ENCODE results near the gene CGB8. TPM values are rescaled to one million over a fixed set of nuclear protein-coding genes. Genes with fewer than 3 reads are reported as not detected.
"Not testable (repeated sequence)": the region's sequence is repeated elsewhere in the genome, so short reads cannot be mapped to it uniquely, and the experiment has no call there.

Gene CGB8
- total RNA-seq, 1 donor from 2014 or later: not detected

DNA sequence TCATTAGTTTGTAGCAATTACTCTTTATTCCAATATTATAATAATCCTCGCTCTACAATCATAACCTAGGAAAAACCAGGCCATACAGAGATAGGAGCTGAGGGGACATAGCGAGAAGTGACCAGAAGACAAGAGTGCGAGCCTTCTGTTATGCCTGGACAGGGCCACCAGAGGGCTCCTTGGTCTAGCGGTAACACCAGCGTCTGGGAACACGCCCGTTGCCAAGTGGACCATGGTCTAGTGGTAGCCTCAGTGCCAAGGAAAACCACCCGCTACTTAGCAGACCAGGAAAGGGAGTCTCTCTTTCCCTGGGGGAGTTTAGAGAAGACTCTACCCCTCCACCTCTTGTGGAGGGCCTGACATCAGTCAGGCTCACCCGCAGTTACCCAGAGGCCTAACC is 26.0 kb upstream of the CGB8 start:
- H3K27ac Mint-ChIP-seq; H3K4me3 Mint-ChIP-seq; H3K36me3 Mint-ChIP-seq (ENCODE audit: low read depth); H3K9me3 Mint-ChIP-seq; DNase-seq (ENCODE audit: low spot score): not testable (repeated sequence)
- H3K4me1 Mint-ChIP-seq (ENCODE audit: low read depth): peaks cover 10% of the 10 kb centered on the region
- H3K27me3 Mint-ChIP-seq (ENCODE audit: insufficient read depth): peaks cover 33% of the 10 kb centered on the region
- intact Hi-C loops (cut with micrococcal nuclease): loop anchor here (1.0 kb wide), 1 partner anchor 71 kb away; no protein-coding TSS in a partner anchor

DNA sequence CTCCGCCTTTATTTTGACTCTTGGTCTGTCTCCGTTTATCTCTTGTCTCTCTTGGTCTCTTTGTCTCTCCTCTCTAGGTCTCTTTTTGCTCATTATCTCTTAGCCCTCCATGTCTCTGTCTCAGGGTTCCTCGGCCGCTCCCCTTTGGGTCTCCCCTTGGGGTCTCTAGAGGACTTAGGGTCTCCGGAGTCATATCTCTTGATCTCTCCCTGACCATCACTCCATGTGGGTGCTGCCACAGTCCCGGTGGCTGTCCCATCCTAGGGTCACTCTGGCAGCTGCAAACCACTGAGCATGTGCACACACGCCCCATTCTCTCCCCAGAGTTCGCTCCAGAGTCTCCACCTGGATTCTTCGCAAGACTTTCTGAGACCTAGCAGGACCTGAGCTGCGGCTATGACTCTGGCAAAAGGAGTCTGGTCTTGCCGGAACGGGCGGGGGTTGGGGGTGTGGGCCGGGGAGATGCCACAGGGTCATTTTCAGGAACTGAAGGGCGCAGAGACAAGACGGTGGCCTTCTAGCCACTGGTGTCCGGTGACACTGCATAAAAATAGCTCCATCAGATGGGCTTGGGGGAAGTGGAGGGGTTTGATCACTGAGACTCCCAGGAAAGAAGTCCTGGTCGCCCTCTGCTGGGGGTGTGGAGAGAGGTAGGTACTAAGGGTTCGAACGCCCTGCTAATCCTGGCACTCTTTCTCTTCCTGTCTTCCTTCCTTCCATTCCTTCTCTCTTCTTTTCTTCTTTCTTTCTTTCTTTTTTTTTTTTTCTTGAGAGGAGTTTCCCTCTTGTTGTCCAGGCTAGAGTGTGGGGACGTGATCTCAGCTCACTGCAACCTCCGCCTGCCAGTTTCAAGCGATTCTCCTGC is 24.8 kb upstream of the CGB8 start:
- H3K4me3 Mint-ChIP-seq: peak overlapping the region; percentile 42
- H3K27me3 Mint-ChIP-seq (ENCODE audit: insufficient read depth): peaks cover 42% of the 10 kb centered on the region
- H3K36me3 Mint-ChIP-seq (ENCODE audit: low read depth): peaks cover 3% of the 10 kb centered on the region
- H3K9me3 Mint-ChIP-seq: no peaks in the 10 kb centered on the region
- intact Hi-C loops (cut with micrococcal nuclease): no loop called here
- H3K4me1 Mint-ChIP-seq (ENCODE audit: low read depth): peaks cover 10% of the 10 kb centered on the region
- DNase-seq (ENCODE audit: low spot score): no peak
- no peak overlapping the region for H3K27ac Mint-ChIP-seq

GRCh38 chr19:49071860-49072547 is 23.1 kb upstream of the CGB8 start:
- peaks cover 3% of the 10 kb centered on the region for H3K36me3 Mint-ChIP-seq (ENCODE audit: low read depth)
- no peak for DNase-seq (ENCODE audit: low spot score)
- H3K27ac Mint-ChIP-seq: no peak overlapping the region
- intact Hi-C loops (cut with micrococcal nuclease): no loop called here
- H3K4me3 Mint-ChIP-seq: no peak overlapping the region
- H3K9me3 Mint-ChIP-seq: no peaks in the 10 kb centered on the region
- H3K4me1 Mint-ChIP-seq (ENCODE audit: low read depth): peaks cover 10% of the 10 kb centered on the region
- H3K27me3 Mint-ChIP-seq (ENCODE audit: insufficient read depth): peaks cover 56% of the 10 kb centered on the region

GRCh38 chr19:49070416-49070815 is 21.5 kb upstream of the CGB8 start:
- no peak overlapping the region for H3K4me3 Mint-ChIP-seq
- DNase-seq (ENCODE audit: low spot score): no peak
- intact Hi-C loops (cut with micrococcal nuclease): no loop called here

GRCh38 chr19:49069026-49069425 is 20.1 kb upstream of the CGB8 start:
- intact Hi-C loops (cut with micrococcal nuclease): no loop called here
- Mint-ChIP-seq H3K4me3 (no peak overlapping the region), H3K9me3 (no peaks in the 10 kb centered on the region), H3K27me3 (ENCODE audit: insufficient read depth) (peaks cover 75% of the 10 kb centered on the region), H3K36me3 (ENCODE audit: low read depth) (peaks cover 3% of the 10 kb centered on the region), H3K4me1 (ENCODE audit: low read depth) (peaks cover 10% of the 10 kb centered on the region), H3K27ac (no peak overlapping the region)
- DNase-seq (ENCODE audit: low spot score): no peak

More at GRCh38 chr19:49070416-49070815, 21.5 kb upstream of the CGB8 start:
- Mint-ChIP-seq H3K36me3 (ENCODE audit: low read depth) (peaks cover 3% of the 10 kb centered on the region), H3K27ac (peak overlapping the region; percentile 45), H3K27me3 (ENCODE audit: insufficient read depth) (peaks cover 71% of the 10 kb centered on the region), H3K4me1 (ENCODE audit: low read depth) (peaks cover 10% of the 10 kb centered on the region), H3K9me3 (no peaks in the 10 kb centered on the region)

- no peak for DNase-seq (ENCODE audit: low spot score)
- H3K9me3 Mint-ChIP-seq: no peaks in the 10 kb centered on the region
- no peaks in the 10 kb centered on the region for H3K36me3 Mint-ChIP-seq (ENCODE audit: low read depth)
- no peaks in the 10 kb centered on the region for H3K4me1 Mint-ChIP-seq (ENCODE audit: low read depth)
- no peak overlapping the region for H3K27ac Mint-ChIP-seq
- no peak overlapping the region for H3K4me3 Mint-ChIP-seq
- H3K27me3 Mint-ChIP-seq (ENCODE audit: insufficient read depth): peaks cover 69% of the 10 kb centered on the region
- intact Hi-C loops (cut with micrococcal nuclease): no loop called here
Measured at GRCh38 chr19:49067554-49067953, 18.6 kb upstream of the CGB8 start.

DNA sequence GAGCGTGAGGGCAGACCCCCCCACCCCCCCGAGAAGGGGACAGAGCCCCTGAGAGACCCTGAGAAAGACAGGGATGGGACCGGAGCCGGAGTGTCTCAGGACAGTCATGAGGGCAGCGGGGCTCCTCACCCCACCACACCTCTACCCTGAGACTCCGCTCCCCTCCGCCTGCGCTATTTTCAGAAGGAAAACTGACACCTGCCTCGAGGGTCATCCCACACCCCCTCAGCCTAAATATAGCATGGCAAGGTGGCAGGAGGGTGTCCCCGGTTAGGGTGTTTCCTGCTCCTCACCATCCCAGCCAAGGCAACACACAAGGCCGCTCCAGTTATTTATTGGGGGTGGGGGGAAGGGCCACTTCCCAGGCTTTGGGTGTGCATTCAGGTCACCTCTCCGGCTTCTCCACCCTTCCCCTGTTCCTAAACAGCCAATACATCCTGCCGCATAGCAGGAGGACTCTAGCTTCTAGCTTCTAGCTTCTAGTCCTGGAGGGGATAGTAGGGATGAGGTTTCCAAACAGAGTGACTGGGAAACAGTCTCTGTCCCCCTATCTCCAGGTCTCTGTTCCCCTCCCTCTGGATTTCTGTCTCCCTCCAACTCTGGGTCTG is 17.1 kb upstream of the CGB8 start:
- Mint-ChIP-seq H3K4me3 (no peak overlapping the region), H3K9me3 (no peaks in the 10 kb centered on the region), H3K36me3 (ENCODE audit: low read depth) (no peaks in the 10 kb centered on the region), H3K27ac (no peak overlapping the region), H3K4me1 (ENCODE audit: low read depth) (no peaks in the 10 kb centered on the region), H3K27me3 (ENCODE audit: insufficient read depth) (peaks cover 63% of the 10 kb centered on the region)
- DNase-seq (ENCODE audit: low spot score): no peak
- intact Hi-C loops (cut with micrococcal nuclease): no loop called here

DNA sequence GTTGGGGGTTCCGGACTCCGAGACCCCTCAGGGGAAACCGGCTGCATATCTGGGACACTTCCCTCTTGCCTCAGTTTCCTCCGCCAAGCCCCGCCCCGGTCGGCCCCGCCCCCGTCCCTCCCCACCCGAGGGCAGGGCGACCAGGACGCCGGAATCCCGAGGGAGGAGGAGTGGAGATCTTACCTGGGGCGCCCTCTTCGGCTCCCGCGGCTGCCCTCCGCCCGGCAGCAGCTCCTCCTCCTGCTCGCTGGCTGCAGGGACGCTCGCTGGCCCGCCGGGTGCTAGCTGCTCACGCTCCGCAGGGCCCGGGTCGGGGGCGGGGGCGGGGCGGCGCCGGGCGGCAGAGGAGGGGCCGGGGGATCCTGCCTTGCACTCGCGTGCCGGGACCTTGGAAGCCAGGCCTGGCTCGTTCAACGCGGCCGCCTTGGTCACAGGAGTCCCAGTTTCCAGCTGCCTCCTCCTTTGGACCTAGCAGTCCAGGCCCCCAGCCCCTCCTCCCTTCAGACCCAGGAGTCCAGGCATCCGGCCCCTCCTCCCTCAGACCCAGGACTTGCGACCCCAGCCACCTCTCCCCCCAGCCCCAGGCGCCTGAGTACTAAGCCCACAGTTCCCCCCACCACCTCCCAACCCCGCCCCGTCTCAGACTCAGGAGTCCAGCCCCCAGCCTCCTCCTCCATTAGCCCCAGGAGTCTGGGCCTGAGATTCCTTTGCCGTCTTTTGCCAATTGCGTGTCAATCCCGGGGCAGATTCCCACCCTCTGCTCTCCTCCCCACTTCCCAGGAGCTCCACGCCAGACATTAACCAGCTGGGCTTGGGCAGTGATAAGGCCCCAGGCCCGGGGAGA is 16.1 kb upstream of the CGB8 start, which contains the start of gene NTF4:
NTF4 (minus strand) TSS at position 51 of the 844 bp plus-strand sequence. CDS start 2,821 bp downstream, outside the sequence.
- H3K36me3 Mint-ChIP-seq (ENCODE audit: low read depth): no peaks in the 10 kb centered on the region
- H3K27me3 Mint-ChIP-seq (ENCODE audit: insufficient read depth): peaks cover 62% of the 10 kb centered on the region
- H3K9me3 Mint-ChIP-seq: no peaks in the 10 kb centered on the region
- DNase-seq (ENCODE audit: low spot score): no peak
- peak within 1 kb of the TSS; percentile 13 for H3K4me3 Mint-ChIP-seq
- intact Hi-C loops (cut with micrococcal nuclease): no loop called here
- H3K27ac Mint-ChIP-seq: peak within 1 kb of the TSS; percentile 10
- H3K4me1 Mint-ChIP-seq (ENCODE audit: low read depth): no peaks in the 10 kb centered on the region

DNA sequence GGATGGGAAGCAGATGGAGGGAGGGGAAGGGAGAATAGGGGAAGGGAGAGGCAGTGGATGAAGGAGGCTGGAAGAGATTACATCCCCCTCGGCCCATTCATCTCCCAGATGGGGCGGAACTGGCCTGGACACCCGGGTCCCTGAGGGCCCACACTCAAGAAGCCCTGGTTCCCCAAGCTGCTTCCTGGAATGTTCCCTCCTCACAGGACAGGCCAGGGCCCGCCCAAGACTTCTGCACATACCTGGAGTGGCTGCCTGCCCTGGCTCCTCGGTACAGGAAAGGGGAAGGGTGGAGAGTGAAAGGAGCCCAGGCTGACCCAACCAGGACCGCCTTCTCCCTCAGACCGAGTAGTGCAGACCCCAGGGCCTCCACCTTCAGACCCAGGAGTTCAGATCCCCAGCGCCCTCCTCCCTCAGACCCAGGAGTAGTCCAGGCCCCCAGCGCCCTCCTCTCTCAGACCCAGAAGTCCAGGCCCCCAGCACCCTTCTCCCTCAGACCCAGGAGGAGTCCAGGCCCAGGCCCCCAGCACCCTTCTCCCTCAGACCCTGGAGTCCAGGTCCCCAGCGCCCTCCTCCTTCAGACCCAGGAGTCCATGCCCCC is 15.2 kb upstream of the CGB8 start:
- no peak overlapping the region for H3K27ac Mint-ChIP-seq
- no peak overlapping the region for H3K4me3 Mint-ChIP-seq
- H3K27me3 Mint-ChIP-seq (ENCODE audit: insufficient read depth): peaks cover 62% of the 10 kb centered on the region
- intact Hi-C loops (cut with micrococcal nuclease): no loop called here
- no peaks in the 10 kb centered on the region for H3K9me3 Mint-ChIP-seq
- H3K36me3 Mint-ChIP-seq (ENCODE audit: low read depth): no peaks in the 10 kb centered on the region
- DNase-seq (ENCODE audit: low spot score): no peak
- H3K4me1 Mint-ChIP-seq (ENCODE audit: low read depth): no peaks in the 10 kb centered on the region

- no peak for DNase-seq (ENCODE audit: low spot score)
- no peaks in the 10 kb centered on the region for H3K9me3 Mint-ChIP-seq
- no peak overlapping the region for H3K27ac Mint-ChIP-seq
- no peaks in the 10 kb centered on the region for H3K36me3 Mint-ChIP-seq (ENCODE audit: low read depth)
- intact Hi-C loops (cut with micrococcal nuclease): no loop called here
- H3K4me1 Mint-ChIP-seq (ENCODE audit: low read depth): peaks cover 17% of the 10 kb centered on the region
- H3K27me3 Mint-ChIP-seq (ENCODE audit: insufficient read depth): peaks cover 63% of the 10 kb centered on the region
- H3K4me3 Mint-ChIP-seq: no peak overlapping the region
Measured at GRCh38 chr19:49061445-49061844, 12.5 kb upstream of the CGB8 start.

- Mint-ChIP-seq H3K4me1 (ENCODE audit: low read depth) (peaks cover 18% of the 10 kb centered on the region), H3K27me3 (ENCODE audit: insufficient read depth) (peaks cover 63% of the 10 kb centered on the region), H3K4me3 (no peak overlapping the region), H3K27ac (no peak overlapping the region), H3K36me3 (ENCODE audit: low read depth) (no peaks in the 10 kb centered on the region), H3K9me3 (no peaks in the 10 kb centered on the region)
- intact Hi-C loops (cut with micrococcal nuclease): no loop called here
- no peak for DNase-seq (ENCODE audit: low spot score)
Measured at GRCh38 chr19:49061000-49061399, 12.1 kb upstream of the CGB8 start.

DNA sequence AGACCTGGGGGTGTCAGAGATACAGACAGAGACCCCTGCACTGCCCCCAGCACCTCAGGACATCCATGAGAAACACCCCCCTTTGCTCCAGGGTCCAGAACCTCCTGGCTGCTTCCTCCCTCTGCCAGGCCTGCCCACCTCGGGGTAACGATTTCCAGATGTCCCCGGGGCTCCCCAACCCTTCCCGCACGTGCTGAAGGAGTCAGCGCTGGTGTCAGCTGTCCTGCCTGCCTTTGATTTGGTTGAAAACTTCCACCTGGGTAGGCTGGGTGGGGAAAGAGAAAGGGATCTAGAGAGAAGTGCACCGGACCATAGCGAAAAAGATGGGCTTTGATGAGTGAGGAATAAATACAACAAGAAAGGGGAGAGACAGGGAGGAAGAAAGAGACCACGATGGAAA is 10.1 kb upstream of the CGB8 start:
- no peaks in the 10 kb centered on the region for H3K36me3 Mint-ChIP-seq (ENCODE audit: low read depth)
- no peaks in the 10 kb centered on the region for H3K9me3 Mint-ChIP-seq
- DNase-seq (ENCODE audit: low spot score): no peak
- H3K4me1 Mint-ChIP-seq (ENCODE audit: low read depth): peaks cover 18% of the 10 kb centered on the region
- intact Hi-C loops (cut with micrococcal nuclease): no loop called here
- H3K27me3 Mint-ChIP-seq (ENCODE audit: insufficient read depth): peaks cover 50% of the 10 kb centered on the region
- H3K27ac Mint-ChIP-seq: no peak overlapping the region
- no peak overlapping the region for H3K4me3 Mint-ChIP-seq

All from activated T-helper 1 cell treated with anti-CD3 and anti-CD28 coated beads, Interleukin-12 subunit alpha, Interleukin-12 subunit beta, Interleukin-2, Interleukin-4 antibody, amounts not matched to agents 30 ng/mL and 10 ng/mL and 1 ng/mL, durations not matched to agents 14 hours and 24 hours and 36 hours (primary cell).